PC-3 (cell line): ENCODE measurements around the gene SYK.

Experiments
- CTCF ChIP-seq: fragments of 300-600 bp; sonication (generic); conservative IDR thresholded peaks from 2 replicates; pipeline ENCODE4 v1.5.1; 2017; ENCODE audit warnings: antibody characterized with exemption, low read depth, mild to moderate bottlenecking, low read length
- EZH2 ChIP-seq: fragments of 300-600 bp; sonication (generic); IDR thresholded peaks from one replicate; pipeline ENCODE4 v1.6.1; 2017; ENCODE audit warnings: antibody characterized with exemption, mild to moderate bottlenecking, low read length; ENCODE audit not compliant: unreplicated experiment

- TF ChIP-seq EZH2 (no peak), CTCF (no peak)
Observed at GRCh38 chr9:90789408-90789807, 12.2 kb upstream of the SYK start.
